ENCODE measurements around the gene CLCA1. TPM values are rescaled to one million over a fixed set of nuclear protein-coding genes. Genes with fewer than 3 reads are reported as not detected.
"Not testable (repeated sequence)": the region's sequence is repeated elsewhere in the genome, so short reads cannot be mapped to it uniquely, and the experiment has no call there.

Gene CLCA1
- polyA plus RNA-seq, 3 donors: not detected

- no peak for DNase-seq
These were observed 7.7 kb upstream of the CLCA1 start for GRCh38 chr1:86460998-86461397.

GRCh38 chr1:86461482-86461881, 7.2 kb upstream of the CLCA1 start:
- DNase-seq: no peak

- no peak for DNase-seq
These were observed 3.9 kb upstream of the CLCA1 start for GRCh38 chr1:86464819-86465218.

GRCh38 chr1:86466109-86466844, 2.5 kb upstream of the CLCA1 start:
- DNase-seq: no peak

GRCh38 chr1:86466986-86467385, 1.7 kb upstream of the CLCA1 start:
- DNase-seq: no peak

- no peak for DNase-seq
These were observed 2.1 kb downstream of the CLCA1 start for GRCh38 chr1:86470859-86471258.

GRCh38 chr1:86471291-86471690, 2.6 kb downstream of the CLCA1 start:
- no peak for DNase-seq

- no peak for DNase-seq
These were observed 3.4 kb downstream of the CLCA1 start for GRCh38 chr1:86472152-86472551.

GRCh38 chr1:86472767-86473166, 4.0 kb downstream of the CLCA1 start:
- DNase-seq: no peak

- DNase-seq: no peak
These were observed 8.5 kb downstream of the CLCA1 start for GRCh38 chr1:86477256-86477655.

- DNase-seq: no peak
These were observed 9.0 kb downstream of the CLCA1 start for GRCh38 chr1:86477682-86478081.

GRCh38 chr1:86478416-86479156, 9.9 kb downstream of the CLCA1 start:
- no peak for DNase-seq

- DNase-seq: no peak
These were observed 13.2 kb downstream of the CLCA1 start for GRCh38 chr1:86481966-86482365.

GRCh38 chr1:86487131-86487810, 18.5 kb downstream of the CLCA1 start:
- no peak for DNase-seq

GRCh38 chr1:86487811-86488141, 19.0 kb downstream of the CLCA1 start:
- no peak for DNase-seq

GRCh38 chr1:86489242-86489878, 20.6 kb downstream of the CLCA1 start:
- no peak for DNase-seq

- no peak for DNase-seq
These were observed 22.6 kb downstream of the CLCA1 start for GRCh38 chr1:86491171-86491950.

- no peak for DNase-seq
These were observed 29.6 kb downstream of the CLCA1 start for GRCh38 chr1:86498281-86498680.

- DNase-seq: no peak
These were observed 31.4 kb downstream of the CLCA1 start for GRCh38 chr1:86499987-86500593.

- no peak for DNase-seq
These were observed 32.0 kb downstream of the CLCA1 start for GRCh38 chr1:86500714-86501113.

GRCh38 chr1:86502125-86502646, 33.5 kb downstream of the CLCA1 start:
- DNase-seq: not testable (repeated sequence)
